Thymus (tissue), 11 donors: Measurements from ENCODE around the gene UBE2S. TPM values are rescaled to one million over a fixed set of nuclear protein-coding genes. Genes with fewer than 3 reads are reported as not detected.

Source experiments
- DNase-seq, 9 donors: peaks; one replicate each; pipeline ENCODE4 v3.0.0-alpha.2; 2013; ENCODE audit warnings: low spot score in 9 of 9, low read depth in 6 of 9, missing footprints in 1 of 9
- H3K27ac ChIP-seq, 2 donors: one replicate each; pipeline ENCODE4 v1.5.1; 2013; ENCODE audit warnings: control low read depth in 1 of 2, low read depth in 1 of 2, low read length in 1 of 2, mild to moderate bottlenecking in 1 of 2, moderate library complexity in 1 of 2
- H3K27me3 ChIP-seq, 2 donors: one replicate each; pipeline ENCODE4 v1.5.1; 2013; ENCODE audit warnings: low read length in 1 of 2; ENCODE audit not compliant: control insufficient read depth in 2 of 2, insufficient read depth in 1 of 2
- H3K36me3 ChIP-seq, 2 donors: one replicate each; pipeline ENCODE4 v1.5.1; 2013; ENCODE audit warnings: low read length in 1 of 2, mild to moderate bottlenecking in 1 of 2, moderate library complexity in 1 of 2; ENCODE audit not compliant: control insufficient read depth in 2 of 2, insufficient read depth in 2 of 2
- H3K4me1 ChIP-seq, 2 donors: one replicate each; pipeline ENCODE4 v1.5.1; 2013; ENCODE audit warnings: low read length in 2 of 2; ENCODE audit not compliant: control insufficient read depth in 2 of 2, insufficient read depth in 2 of 2
- H3K4me3 ChIP-seq, 2 donors: one replicate each; pipeline ENCODE4 v1.5.1; 2013; ENCODE audit warnings: low read length in 2 of 2, control low read depth in 1 of 2, mild to moderate bottlenecking in 1 of 2
- H3K9me3 ChIP-seq, 2 donors: one replicate each; pipeline ENCODE4 v1.5.1; 2013; ENCODE audit warnings: low read length in 1 of 2, mild to moderate bottlenecking in 1 of 2; ENCODE audit not compliant: control insufficient read depth in 2 of 2, insufficient read depth in 1 of 2
- WGBS: extraction: QIAGEN DNeasy Blood & Tissue Kit; methylation state at CpG from one replicate; pipeline ENCODE4 v1.1.7; 2013; 5-methylcytosine and 5-hydroxymethylcytosine counted together
- polyA plus RNA-seq: library from polyadenylated mRNA; stranded (reverse); fragments of 200-250 nt; gene quantifications from one replicate; pipeline ENCODE4 v1.2.3, GENCODE V29; 2013
- total RNA-seq: library from RNA; stranded (reverse); fragments of 120-200 nt; gene quantifications from one replicate; pipeline ENCODE4 v1.2.4, GENCODE V29; 2013
- donor health status: healthy.

Gene UBE2S
- total and polyA plus RNA-seq, 2 donors: 14.6 to 120 TPM

GRCh38 chr19:55365245-55365644 lies 42.3 kb downstream of the UBE2S start:
- H3K27me3 ChIP-seq: peaks cover 24 to 73% of the 10 kb centered on the region in 2 donors
- 97% methylated on average over 8 of the region's 8 CpGs for WGBS
- DNase-seq: no peak

GRCh38 chr19:55362990-55363716 lies 44.4 kb downstream of the UBE2S start, which contains the start of gene GARIN5B:
GARIN5B (minus strand) TSS chr19:55363260; CDS start chr19:55363066, 194 bp downstream.
- no peaks in the 10 kb centered on the region for H3K4me1 ChIP-seq
- 95% methylated on average over 27 of the region's 27 CpGs for WGBS
- no peak within 1 kb of the TSS for H3K4me3 ChIP-seq
- peaks cover 3 to 63% of the 10 kb centered on the region in 2 donors for H3K27me3 ChIP-seq
- H3K27ac ChIP-seq: no peak within 1 kb of the TSS
- no peaks in the 10 kb centered on the region for H3K9me3 ChIP-seq
- DNase-seq: no peak
- no peaks in the 10 kb centered on the region for H3K36me3 ChIP-seq

More at GRCh38 chr19:55365245-55365644, 42.3 kb downstream of the UBE2S start:
- Histone ChIP-seq H3K4me1 (peaks cover 3 to 7% of the 10 kb centered on the region in 2 donors), H3K4me3 (no peak overlapping the region), H3K36me3 (no peaks in the 10 kb centered on the region), H3K27ac (no peak overlapping the region), H3K9me3 (no peaks in the 10 kb centered on the region)

- Histone ChIP-seq H3K27ac (no peak overlapping the region), H3K4me1 (no peaks in the 10 kb centered on the region), H3K27me3 (peaks cover 0 to 61% of the 10 kb centered on the region in 2 donors), H3K9me3 (no peaks in the 10 kb centered on the region), H3K4me3 (no peak overlapping the region), H3K36me3 (no peaks in the 10 kb centered on the region)
- WGBS: 90% methylated on average over 38 of the region's 38 CpGs
- DNase-seq: no peak
Measured at GRCh38 chr19:55362174-55362989, 45.2 kb downstream of the UBE2S start.

- WGBS: 92% methylated on average over 16 of the region's 16 CpGs
- H3K27ac ChIP-seq: no peak overlapping the region
- H3K9me3 ChIP-seq: no peaks in the 10 kb centered on the region
- H3K4me1 ChIP-seq: no peaks in the 10 kb centered on the region
- no peaks in the 10 kb centered on the region for H3K36me3 ChIP-seq
- H3K27me3 ChIP-seq: peaks cover 6 to 62% of the 10 kb centered on the region in 2 donors
- no peak overlapping the region for H3K4me3 ChIP-seq
- no peak for DNase-seq
Measured at GRCh38 chr19:55360902-55361301, 46.7 kb downstream of the UBE2S start.

GRCh38 chr19:55358943-55359908 lies 48.4 kb downstream of the UBE2S start:
- 90% methylated on average over 32 of the region's 32 CpGs for WGBS
- no peaks in the 10 kb centered on the region for H3K36me3 ChIP-seq
- peaks cover 22 to 66% of the 10 kb centered on the region in 2 donors for H3K27me3 ChIP-seq
- H3K9me3 ChIP-seq: no peaks in the 10 kb centered on the region
- no peak for DNase-seq
- H3K4me1 ChIP-seq: peaks cover 2 to 3% of the 10 kb centered on the region in 2 donors
- H3K27ac ChIP-seq: peak overlapping the region in 1 of 2 donors; percentile 72
- H3K4me3 ChIP-seq: no peak overlapping the region

- peak overlapping the region in 1 of 2 donors; percentile 46 for H3K27ac ChIP-seq
- peaks cover 8% of the 10 kb centered on the region in 2 donors for H3K4me1 ChIP-seq
- H3K36me3 ChIP-seq: no peaks in the 10 kb centered on the region
- H3K27me3 ChIP-seq: peaks cover 30 to 66% of the 10 kb centered on the region in 2 donors
- peaks cover 0 to 4% of the 10 kb centered on the region in 2 donors for H3K9me3 ChIP-seq
- WGBS: 93% methylated on average over 19 of the region's 19 CpGs
- H3K4me3 ChIP-seq: no peak overlapping the region
- DNase-seq: no peak
Measured at GRCh38 chr19:55358493-55358892, 49.1 kb downstream of the UBE2S start.

GRCh38 chr19:55355213-55355821 lies 52.3 kb downstream of the UBE2S start:
- peak overlapping the region in 1 of 2 donors; percentile 32 for H3K27ac ChIP-seq
- no peak overlapping the region for H3K4me3 ChIP-seq
- H3K4me1 ChIP-seq: peaks cover 11 to 12% of the 10 kb centered on the region in 2 donors
- WGBS: 42% methylated on average over 13 of the region's 13 CpGs
- peaks cover 1 to 14% of the 10 kb centered on the region in 2 donors for H3K9me3 ChIP-seq
- H3K36me3 ChIP-seq: no peaks in the 10 kb centered on the region
- no peak for DNase-seq
- H3K27me3 ChIP-seq: peaks cover 46 to 82% of the 10 kb centered on the region in 2 donors

- Histone ChIP-seq H3K27ac (peak within 1 kb of the TSS in 1 of 2 donors; percentile 32), H3K27me3 (peaks cover 46 to 82% of the 10 kb centered on the region in 2 donors), H3K4me1 (peaks cover 11 to 12% of the 10 kb centered on the region in 2 donors), H3K4me3 (peak within 1 kb of the TSS; percentile 16 to 51), H3K9me3 (peaks cover 1 to 14% of the 10 kb centered on the region in 2 donors), H3K36me3 (no peaks in the 10 kb centered on the region)
- no peak for DNase-seq
- WGBS: 3% methylated on average over 43 of the region's 43 CpGs
Measured at GRCh38 chr19:55354698-55355212, 52.8 kb downstream of the UBE2S start, which contains the start of gene COX6B2. COX6B2 (minus strand) TSS chr19:55354719; CDS start chr19:55354521, 198 bp downstream.
